Stimulated activated CD4-positive, alpha-beta T cell treated with anti-CD3 and anti-CD28 coated beads, Interleukin-12 subunit alpha, Interleukin-12 subunit beta, amount 100 ng/mL, for 24 hours (primary cell): ENCODE data around the gene ZNF208.
"Not testable (repeated sequence)": the region's sequence is repeated elsewhere in the genome, so short reads cannot be mapped to it uniquely, and the experiment has no call there.

Source experiments
- DNase-seq, 2 experiments: peaks; one replicate each; pipeline ENCODE4 v3.0.0-alpha.2; 2020; ENCODE audit warnings: low read depth in 2 of 2

The ZNF208 gene

DNA sequence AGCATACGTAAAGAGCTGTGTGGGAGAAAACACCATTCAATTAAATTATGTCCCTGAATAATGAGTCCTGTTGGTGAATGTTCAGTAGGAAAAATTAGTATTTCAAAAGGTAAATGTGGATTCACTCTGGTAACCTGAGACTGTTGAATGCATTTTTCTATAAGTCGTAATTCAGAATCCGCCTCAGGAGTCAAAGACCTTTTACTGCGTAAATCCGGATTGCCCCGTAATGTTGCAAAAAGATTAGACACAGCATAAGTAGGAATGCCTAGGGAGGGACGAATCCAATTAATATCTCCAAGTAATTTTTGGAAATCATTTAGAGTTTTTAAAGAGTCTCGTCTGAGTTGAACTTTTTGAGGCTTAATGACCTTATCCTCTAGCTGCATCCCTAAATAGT is 126.0 kb downstream of the ZNF208 start:
- not testable (repeated sequence) for DNase-seq

DNA sequence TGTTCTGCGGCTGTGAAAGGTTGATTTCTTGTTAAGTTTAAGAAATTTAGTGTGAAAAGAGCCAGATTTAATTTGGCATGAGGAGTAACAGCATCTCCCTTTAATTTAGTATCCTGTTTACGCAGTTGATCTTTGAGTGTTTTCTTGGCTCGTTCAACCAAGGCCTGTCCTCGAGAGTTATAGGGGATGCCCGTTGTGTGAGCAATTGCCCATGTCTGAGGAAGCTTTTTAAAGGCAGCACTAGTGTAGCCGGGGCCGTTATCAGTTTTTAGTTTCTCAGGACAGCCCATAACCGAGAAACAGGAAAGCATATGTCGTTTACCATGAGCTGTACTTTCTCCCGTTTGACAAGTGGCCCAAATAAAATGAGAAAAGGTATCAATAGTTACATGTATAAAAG is 127.2 kb downstream of the ZNF208 start:
- no peak for DNase-seq
